Erythroblast (primary cell): ENCODE results near the gene ANKMY2.

Source experiments
- GATA1 ChIP-seq: IDR thresholded peaks from 2 replicates; pipeline ENCODE4 v1.6.1; 2011; ENCODE audit warnings: low read depth, mild to moderate bottlenecking, control low read depth, low read length, moderate library complexity
- POLR2A ChIP-seq: IDR thresholded peaks from 2 replicates; pipeline ENCODE4 v1.6.1; 2011; ENCODE audit warnings: mild to moderate bottlenecking, low read length

GRCh38 chr7:16668049-16668858 is 22.7 kb upstream of the ANKMY2 start:
- no peak for TF ChIP-seq POLR2A
- TF ChIP-seq GATA1, result no peak
